Tibial artery (tissue), 4 donors: ENCODE data around the gene MLXIPL.
A peak's percentile ranks its signal among the peaks of the same experiment; 100 is the strongest.

Source experiments
- DNase-seq, 2 donors: peaks; one replicate each; pipeline ENCODE4 v3.0.0-alpha.2; 2019
- H3K27ac ChIP-seq, 2 donors: fragments of 200-600 bp; sonication (generic) in 1 of 2; 1 replicate in 1 of 2; 2 replicates in 1 of 2; pipeline ENCODE4 v1.5.1; 2018 to 2019; ENCODE audit warnings: mild to moderate bottlenecking in 1 of 2
- H3K27me3 ChIP-seq, 2 donors: fragments of 200-600 bp; sonication (generic) in 1 of 2; one replicate each; pipeline versions ENCODE4 v1.5.1 to v1.6.0; 2016 to 2019
- H3K36me3 ChIP-seq, 3 donors: fragments of 200-600 bp; sonication (generic) in 2 of 3; one replicate each; pipeline ENCODE4 v1.5.1; 2016 to 2019; ENCODE audit warnings: mild to moderate bottlenecking in 2 of 3
- H3K4me1 ChIP-seq, 4 donors: fragments of 200-600 bp; sonication (generic) in 2 of 4; 1 replicate in 3 of 4; 2 replicates in 1 of 4; pipeline ENCODE4 v1.5.1; 2016 to 2019
- H3K4me3 ChIP-seq, 2 donors: fragments of 200-600 bp; sonication (generic) in 1 of 2; 1 replicate in 1 of 2; 2 replicates in 1 of 2; pipeline ENCODE4 v1.5.1; 2018 to 2019; ENCODE audit warnings: mild to moderate bottlenecking in 2 of 2
- H3K9me3 ChIP-seq, 3 donors: fragments of 200-600 bp; sonication (generic) in 1 of 3; one replicate each; pipeline ENCODE4 v1.5.1; 2016 to 2019
- intact Hi-C: fragments of 100-400 bp; cut with DNase I; formaldehyde crosslinking; loops from one replicate; pipeline ENCODE4 v1.15.0; 2023; ENCODE audit warnings: low total_unique reads
- TF ChIP-seq, protein P1 (sequence below), 2 experiments: fragments of 200-600 bp in 1 of 2; fragments of 450-650 bp in 1 of 2; IDR thresholded peaks; one replicate each; pipeline ENCODE4 v1.5.1; 2017 to 2019; ENCODE audit warnings: antibody characterized with exemption in 2 of 2, mild to moderate bottlenecking in 1 of 2, moderate library complexity in 1 of 2

Gene MLXIPL

DNA sequence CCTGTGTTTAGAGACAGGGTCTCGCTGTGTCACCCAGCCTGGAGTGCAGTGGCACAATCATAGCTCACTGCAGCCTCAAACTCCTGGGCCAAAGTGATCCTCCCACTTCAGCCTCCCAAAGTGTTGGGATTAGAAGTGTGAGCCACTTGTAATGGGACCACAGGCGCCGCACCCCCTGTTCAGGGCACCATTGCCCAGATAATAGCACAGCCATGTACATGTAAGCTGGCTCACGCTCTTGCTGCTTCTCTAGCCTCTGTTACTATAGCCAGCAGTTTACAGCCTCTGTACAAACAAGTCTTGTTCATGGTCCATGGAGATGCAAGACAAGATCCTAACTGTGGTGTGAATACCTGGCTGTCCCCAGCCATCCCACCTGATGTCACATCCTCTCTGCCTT lies 4.2 kb upstream of the MLXIPL start:
- TF ChIP-seq, protein P1, sequence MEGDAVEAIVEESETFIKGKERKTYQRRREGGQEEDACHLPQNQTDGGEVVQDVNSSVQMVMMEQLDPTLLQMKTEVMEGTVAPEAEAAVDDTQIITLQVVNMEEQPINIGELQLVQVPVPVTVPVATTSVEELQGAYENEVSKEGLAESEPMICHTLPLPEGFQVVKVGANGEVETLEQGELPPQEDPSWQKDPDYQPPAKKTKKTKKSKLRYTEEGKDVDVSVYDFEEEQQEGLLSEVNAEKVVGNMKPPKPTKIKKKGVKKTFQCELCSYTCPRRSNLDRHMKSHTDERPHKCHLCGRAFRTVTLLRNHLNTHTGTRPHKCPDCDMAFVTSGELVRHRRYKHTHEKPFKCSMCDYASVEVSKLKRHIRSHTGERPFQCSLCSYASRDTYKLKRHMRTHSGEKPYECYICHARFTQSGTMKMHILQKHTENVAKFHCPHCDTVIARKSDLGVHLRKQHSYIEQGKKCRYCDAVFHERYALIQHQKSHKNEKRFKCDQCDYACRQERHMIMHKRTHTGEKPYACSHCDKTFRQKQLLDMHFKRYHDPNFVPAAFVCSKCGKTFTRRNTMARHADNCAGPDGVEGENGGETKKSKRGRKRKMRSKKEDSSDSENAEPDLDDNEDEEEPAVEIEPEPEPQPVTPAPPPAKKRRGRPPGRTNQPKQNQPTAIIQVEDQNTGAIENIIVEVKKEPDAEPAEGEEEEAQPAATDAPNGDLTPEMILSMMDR (IDR thresholded peaks at IDR 0.05) = no peak

DNA sequence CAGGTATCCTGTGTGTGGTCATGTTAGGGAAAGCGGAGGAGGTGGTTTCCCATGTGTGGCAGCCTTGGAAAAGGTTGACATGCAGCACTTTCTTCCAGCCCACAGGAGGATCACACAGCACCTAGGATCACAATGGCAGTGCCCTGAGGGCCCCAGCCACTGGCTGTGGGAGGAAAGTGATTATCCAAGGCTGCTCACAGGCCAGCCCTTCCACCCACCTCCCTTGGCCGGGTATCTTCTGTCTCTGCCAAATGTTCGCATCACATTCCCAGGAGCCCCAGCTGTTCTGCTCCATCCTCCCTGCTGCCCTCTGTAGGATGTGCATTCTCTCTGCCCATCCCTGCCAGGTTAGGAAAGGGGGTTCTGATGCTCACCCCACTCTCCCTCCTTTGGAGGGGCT lies 2.5 kb upstream of the MLXIPL start:
- no peaks in the 10 kb centered on the region for H3K9me3 ChIP-seq
- H3K36me3 ChIP-seq = no peaks in the 10 kb centered on the region
- H3K27me3 ChIP-seq = peaks cover 6 to 77% of the 10 kb centered on the region in 2 donors
- H3K4me1 ChIP-seq = peaks cover 0 to 22% (median 22%) of the 10 kb centered on the region in 4 donors
- H3K4me3 ChIP-seq = no peak overlapping the region
- intact Hi-C loops = no loop called here
- no peak for DNase-seq
- TF ChIP-seq, protein P1 (IDR thresholded peaks at IDR 0.05) = no peak
- H3K27ac ChIP-seq = no peak overlapping the region

More for the DNA sequence above, 4.2 kb upstream of the MLXIPL start:
- no peak overlapping the region for H3K27ac ChIP-seq
- intact Hi-C loops = no loop called here
- no peak overlapping the region for H3K4me3 ChIP-seq
- no peaks in the 10 kb centered on the region for H3K9me3 ChIP-seq
- peaks cover 6 to 76% of the 10 kb centered on the region in 2 donors for H3K27me3 ChIP-seq
- no peak for DNase-seq
- H3K4me1 ChIP-seq = peaks cover 0 to 12% (median 11%) of the 10 kb centered on the region in 4 donors
- no peaks in the 10 kb centered on the region for H3K36me3 ChIP-seq

DNA sequence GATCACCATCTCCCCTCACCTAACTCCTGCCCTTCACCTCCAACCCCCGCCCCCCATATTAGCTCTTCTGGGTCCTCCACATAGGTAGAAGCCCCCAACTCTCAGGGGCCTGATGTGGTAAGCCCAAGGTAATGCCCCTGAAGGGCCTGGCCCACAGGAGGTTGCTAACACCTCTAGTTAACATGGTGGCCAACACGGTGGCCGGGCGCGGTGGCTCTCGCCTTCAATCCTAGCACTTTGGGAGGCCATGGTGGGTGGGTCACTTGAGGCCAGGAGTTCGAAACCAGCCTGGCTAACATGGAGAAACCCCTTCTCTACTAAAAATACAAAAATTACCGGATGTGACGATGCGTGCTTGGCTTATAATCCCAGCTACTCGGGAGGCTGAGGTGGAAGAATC lies 954 bp upstream of the MLXIPL start:
- TF ChIP-seq, protein P1 (IDR thresholded peaks at IDR 0.05) = no peak
- intact Hi-C loops = no loop called here
- Histone ChIP-seq H3K4me3 (no peak overlapping the region), H3K9me3 (no peaks in the 10 kb centered on the region), H3K4me1 (peaks cover 0 to 22% (median 22%) of the 10 kb centered on the region in 4 donors), H3K27me3 (peaks cover 6 to 89% of the 10 kb centered on the region in 2 donors), H3K36me3 (no peaks in the 10 kb centered on the region), H3K27ac (no peak overlapping the region)
- DNase-seq = no peak

DNA sequence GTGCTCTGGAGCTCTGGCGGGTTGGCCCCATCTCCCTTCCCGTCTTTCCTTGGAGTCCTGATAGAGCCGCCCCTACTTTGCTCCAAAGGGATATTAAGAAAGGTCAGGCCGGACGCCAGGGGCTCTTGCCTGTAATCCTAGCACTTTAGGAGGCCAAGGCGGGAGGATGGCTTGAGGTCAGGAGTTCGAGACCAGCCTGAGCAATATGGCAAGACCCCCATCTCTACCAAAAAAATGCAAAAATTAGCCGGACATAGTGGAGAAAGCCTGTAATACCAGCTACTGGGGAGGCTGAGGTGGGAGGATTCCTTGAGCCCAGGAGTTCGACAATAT lies 313 bp upstream of the MLXIPL start:
- DNase-seq = no peak
- Histone ChIP-seq H3K27ac (no peak overlapping the region), H3K4me3 (peak overlapping the region; percentile 31 to 54), H3K9me3 (no peaks in the 10 kb centered on the region), H3K4me1 (peaks cover 0 to 22% (median 22%) of the 10 kb centered on the region in 4 donors), H3K36me3 (no peaks in the 10 kb centered on the region), H3K27me3 (peaks cover 6 to 94% of the 10 kb centered on the region in 2 donors)
- TF ChIP-seq, protein P1 (IDR thresholded peaks at IDR 0.05) = no peak
- intact Hi-C loops = loop anchor here (5.0 kb wide), 1 partner anchor 98 kb away; no protein-coding TSS in a partner anchor

DNA sequence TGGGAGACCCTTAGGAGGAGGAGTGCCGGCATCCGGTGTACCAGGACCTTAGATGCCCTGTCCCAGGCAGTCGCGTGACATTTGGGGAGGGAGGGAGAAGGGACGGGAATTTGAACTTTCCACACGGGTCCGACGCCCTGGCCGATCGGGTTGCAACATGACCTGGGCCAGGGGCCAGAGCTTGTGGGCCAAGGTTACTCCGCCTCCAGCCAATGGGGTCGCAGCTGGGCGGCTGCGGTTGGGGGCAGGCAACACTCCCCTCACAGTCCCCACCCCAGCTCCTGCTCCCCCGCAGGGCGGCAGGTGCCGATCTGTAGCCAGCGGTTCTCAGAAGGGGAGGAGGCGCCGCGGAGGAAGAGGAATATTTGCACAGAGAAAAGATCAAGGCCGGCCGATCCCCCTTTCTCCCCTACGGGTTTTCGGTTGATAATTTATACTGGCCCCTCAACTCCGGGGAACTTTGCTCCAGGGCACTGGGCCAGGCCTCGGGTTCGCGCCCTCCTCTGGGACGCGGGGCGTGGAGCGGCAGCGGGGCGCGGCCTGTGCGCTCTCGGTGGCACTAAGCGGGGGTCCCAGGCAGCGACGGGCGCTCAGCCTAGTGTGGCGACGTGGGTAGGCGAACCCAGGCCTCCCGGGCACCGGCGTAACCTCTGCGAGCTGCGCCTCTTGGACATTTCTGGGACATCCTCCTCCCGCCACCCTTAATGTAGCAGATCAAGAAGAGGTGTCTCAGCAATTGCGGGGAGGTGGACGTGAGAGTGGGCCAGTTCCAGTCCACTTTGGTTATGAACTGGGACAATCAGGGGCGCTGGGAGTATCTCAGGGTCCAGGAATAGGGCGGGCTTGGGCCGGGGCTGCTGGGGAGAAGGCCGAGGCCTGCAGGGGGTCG lies 1.2 kb downstream of the MLXIPL start:
- H3K36me3 ChIP-seq = no peaks in the 10 kb centered on the region
- peaks cover 6 to 87% of the 10 kb centered on the region in 2 donors for H3K27me3 ChIP-seq
- peak in 1 of 2 donors; percentile 69 for DNase-seq
- H3K9me3 ChIP-seq = no peaks in the 10 kb centered on the region
- peak overlapping the region in 1 of 2 donors; percentile 54 for H3K4me3 ChIP-seq
- H3K27ac ChIP-seq = no peak overlapping the region
- peaks cover 0 to 22% (median 22%) of the 10 kb centered on the region in 4 donors for H3K4me1 ChIP-seq
- intact Hi-C loops = loop anchor here (5.0 kb wide), 1 partner anchor 99 kb away; no protein-coding TSS in a partner anchor
- TF ChIP-seq, protein P1 (IDR thresholded peaks at IDR 0.05) = no peak
